Measurements from ENCODE around the gene TRIM26. TPM values are rescaled to one million over a fixed set of nuclear protein-coding genes. Genes with fewer than 3 reads are reported as not detected.

The TRIM26 gene
- polyA plus RNA-seq, 1 of the 3 experiments (the other 2 are of a cell fraction) = 26.1 TPM

- no peak overlapping the region for H3K4me2 ChIP-seq
- H3K4me3 ChIP-seq (ENCODE audit: low read depth in 2 of 2, low read length in 1 of 2) = no peak overlapping the region
- H3K4me1 ChIP-seq (ENCODE audit: control insufficient read depth in 1 of 2, insufficient read depth in 2 of 2, low read depth in 1 of 2, low read length in 1 of 2) = no peaks in the 10 kb centered on the region; a peak in 1 of 4 replicates
- H4K20me1 ChIP-seq (ENCODE audit: insufficient read depth) = no peaks in the 10 kb centered on the region
- CTCF ChIA-PET = interaction anchor here (0.7 to 1.4 kb wide), 2 partner anchors 27 to 145 kb away, joined by 3 to 5 read pairs; no protein-coding TSS in a partner anchor
- WGBS (ENCODE audit: low lambda C conversion rate) = 38% methylated on average over 2 of the region's 2 CpGs
- TF ChIP-seq JUND (IDR thresholded peaks at IDR 0.05) (no peak), ZBTB33 (IDR thresholded peaks at IDR 0.05; ENCODE audit: borderline replicate concordance, low read depth) (no peak), NFIC (IDR thresholded peaks at IDR 0.05; ENCODE audit: borderline replicate concordance) (no peak), EP300 (IDR thresholded peaks at IDR 0.05; ENCODE audit: borderline replicate concordance in 1 of 2, low read depth in 1 of 2, low read length in 1 of 2) (no peak), RFX5 (IDR thresholded peaks at IDR 0.05; ENCODE audit: low read length) (no peak), IRF3 (IDR thresholded peaks at IDR 0.05; ENCODE audit: low read depth, low read length) (no peak), TEAD4 (IDR thresholded peaks at IDR 0.05; ENCODE audit: borderline replicate concordance, insufficient read depth) (no peak), CHD2 (IDR thresholded peaks at IDR 0.05; ENCODE audit: low read length, partially characterized antibody) (no peak), CTCF (IDR thresholded peaks at IDR 0.05) (no peak), TAF1 (IDR thresholded peaks at IDR 0.05; ENCODE audit: borderline replicate concordance, low read depth, low read length) (no peak), FOSL2 (IDR thresholded peaks at IDR 0.05; ENCODE audit: borderline replicate concordance, low read depth) (no peak), NRF1 (IDR thresholded peaks at IDR 0.05; ENCODE audit: low read depth, low read length) (no peak), TCF12 (IDR thresholded peaks at IDR 0.05) (no peak), SIN3A (IDR thresholded peaks at IDR 0.05; ENCODE audit: borderline replicate concordance, low read depth, low read length) (no peak), RXRA (IDR thresholded peaks at IDR 0.05; ENCODE audit: borderline replicate concordance, low read depth) (no peak), SMC3 (IDR thresholded peaks at IDR 0.05; ENCODE audit: low read depth, low read length) (no peak), MXI1 (IDR thresholded peaks at IDR 0.05; ENCODE audit: low read depth, low read length) (no peak)
- H2AFZ ChIP-seq (ENCODE audit: low read depth) = no peak overlapping the region
- H3K9me2 ChIP-seq = no peaks in the 10 kb centered on the region
- H3K79me2 ChIP-seq (ENCODE audit: insufficient read depth) = no peaks in the 10 kb centered on the region
- no peaks in the 10 kb centered on the region for H3K36me3 ChIP-seq (replicated peaks in 1 of 2; ENCODE audit: control insufficient read depth in 1 of 2, insufficient read depth in 2 of 2, low read length in 1 of 2)
- no peaks in the 10 kb centered on the region for H3K9me3 ChIP-seq
- no peak for DNase-seq
- H3K27me3 ChIP-seq (ENCODE audit: insufficient read depth) = peaks cover 40% of the 10 kb centered on the region; the same call in 1 of the 2 replicates
- POLR2A ChIA-PET = no interaction called here
- no peak overlapping the region for H3K9ac ChIP-seq
- no peak overlapping the region for H3K27ac ChIP-seq (ENCODE audit: low read depth in 2 of 2, low read length in 1 of 2)
- H3F3A ChIP-seq (replicated peaks; ENCODE audit: insufficient read depth) = no peaks in the 10 kb centered on the region
Measured at GRCh38 chr6:30157999-30158398, 55.2 kb downstream of the TRIM26 start.

All from SK-N-SH (cell line).